HepG2 (cell line): ENCODE results near the gene IL1B. TPM values are rescaled to one million over a fixed set of nuclear protein-coding genes. Genes with fewer than 3 reads are reported as not detected.

ENCODE experiments used
- ATAC-seq: fragments of 200-7000 bp; cut with Tn5 transposase; 3 replicates; pipeline ENCODE4 v1.9.1; 2020; ENCODE audit warnings: mild to moderate bottlenecking, moderate library complexity
- BruUV-seq: library from RNA; stranded (reverse); fragments of 400-500 nt; replicated peaks from 2 replicates; lab custom pipeline; 2021; lab: Mats Ljungman, UMichigan
- CTCF ChIA-PET: fragments of 300-600 bp; formaldehyde crosslinking; extraction: SDS; loops from one replicate; lab custom pipeline; 2021; ENCODE audit warnings: low total read pairs, inconsistent platforms, low intra/inter-chr PET ratio; lab: Yijun Ruan, JAX
- POLR2A ChIA-PET: fragments of 350-600 bp; sonication (Branson Sonifier 250); formaldehyde crosslinking; loops from one replicate; lab custom pipeline; 2020; ENCODE audit warnings: antibody characterized with exemption, inconsistent platforms; lab: Yijun Ruan, JAX
- DNase-seq: peaks from one replicate; pipeline ENCODE4 v3.0.0-alpha.2; 2015; ENCODE audit warnings: low spot score
- FAIRE-seq: peaks from 3 replicates; lab custom pipeline; 2011; peaks lifted over from hg19 to GRCh38; lab: Jason Lieb, UNC
- H2AFZ ChIP-seq: one replicate; pipeline ENCODE4 v1.6.1; 2011; ENCODE audit warnings: low read length, inconsistent platforms
- H3K27ac ChIP-seq: fragments of 300-600 bp; 3 replicates; pipeline ENCODE4 v1.8.0; 2011; ENCODE audit warnings: mixed run types, mild to moderate bottlenecking, mixed read lengths, low read length, inconsistent platforms; ENCODE audit not compliant: insufficient read depth; ENCODE audit errors: extremely low read length
- H3K27me3 ChIP-seq, 2 experiments: fragments of 200-600 bp in 1 of 2; 2 replicates in 1 of 2; 3 replicates in 1 of 2; pipeline versions ENCODE4 v1.6.0 to v1.8.0; 2011; ENCODE audit warnings: low read length in 2 of 2, mild to moderate bottlenecking in 2 of 2, moderate library complexity in 2 of 2, inconsistent platforms in 1 of 2; ENCODE audit not compliant: insufficient read depth in 2 of 2, control insufficient read depth in 1 of 2
- H3K36me3 ChIP-seq, 2 experiments: fragments of 200-600 bp in 1 of 2; replicated peaks in 1 of 2; 2 replicates in 1 of 2; 3 replicates in 1 of 2; pipeline versions ENCODE4 v1.5.1 to v1.8.0; 2011; ENCODE audit warnings: low read length in 2 of 2, inconsistent platforms in 1 of 2; ENCODE audit not compliant: insufficient read depth in 2 of 2, control insufficient read depth in 1 of 2
- H3K4me1 ChIP-seq: 2 replicates; pipeline ENCODE4 v1.5.1; 2012; ENCODE audit warnings: low read length, inconsistent platforms; ENCODE audit not compliant: insufficient read depth
- H3K4me2 ChIP-seq: 2 replicates; pipeline ENCODE4 v1.6.0; 2011; ENCODE audit warnings: low read depth, low read length, inconsistent platforms
- H3K4me3 ChIP-seq, 3 experiments: fragments of 200-600 bp in 1 of 3; sonication (generic), shearing (Covaris generic) in 1 of 3; replicated peaks in 1 of 3; 2 replicates each; pipeline ENCODE4 v1.5.1; 2011 to 2016; ENCODE audit warnings: low read length in 3 of 3, inconsistent platforms in 2 of 3, low read depth in 2 of 3, mild to moderate bottlenecking in 2 of 3, control low read depth in 1 of 3, mixed read lengths in 1 of 3; ENCODE audit not compliant: insufficient read depth in 1 of 3
- H3K79me2 ChIP-seq: one replicate; pipeline ENCODE4 v1.6.1; 2011; ENCODE audit warnings: low read length, inconsistent platforms; ENCODE audit not compliant: insufficient read depth
- H3K9ac ChIP-seq: 2 replicates; pipeline ENCODE4 v1.6.0; 2011; ENCODE audit warnings: mild to moderate bottlenecking, low read depth, low read length, inconsistent platforms; ENCODE audit not compliant: insufficient read depth
- H3K9me3 ChIP-seq: 2 replicates; pipeline ENCODE4 v1.5.1; 2012; ENCODE audit warnings: mild to moderate bottlenecking, low read length
- H4K20me1 ChIP-seq: 2 replicates; pipeline ENCODE4 v1.6.0; 2011; ENCODE audit warnings: inconsistent platforms, mild to moderate bottlenecking, low read length, moderate library complexity; ENCODE audit not compliant: insufficient read depth
- ATAD3A ChIP-seq: sonication (generic); formaldehyde crosslinking; IDR thresholded peaks from 2 replicates; pipeline ENCODE4 v1.4.0; 2020; ENCODE audit warnings: missing genetic modification reagents
- DRAP1 ChIP-seq: IDR thresholded peaks from 2 replicates; pipeline ENCODE4 v1.6.1; 2016; ENCODE audit warnings: missing genetic modification reagents, missing compliant biosample characterization
- FLYWCH1 ChIP-seq: sonication (generic); formaldehyde crosslinking; IDR thresholded peaks from 2 replicates; pipeline ENCODE4 v1.8.1; 2023; ENCODE audit warnings: mild to moderate bottlenecking, missing genetic modification reagents
- HOXA7 ChIP-seq: sonication (generic); formaldehyde crosslinking; IDR thresholded peaks from 2 replicates; pipeline ENCODE4 v1.8.1; 2022; ENCODE audit warnings: mild to moderate bottlenecking, missing genetic modification reagents, moderate library complexity
- MED13 ChIP-seq: sonication (generic); formaldehyde crosslinking; IDR thresholded peaks from 2 replicates; pipeline ENCODE4 v1.5.0; 2020; ENCODE audit warnings: missing genetic modification reagents
- MTA3 ChIP-seq: sonication (generic); formaldehyde crosslinking; IDR thresholded peaks from 2 replicates; pipeline ENCODE4 v1.4.0; 2020; ENCODE audit warnings: missing genetic modification reagents
- MYNN ChIP-seq: sonication (generic); formaldehyde crosslinking; IDR thresholded peaks from 2 replicates; pipeline ENCODE4 v1.4.0; 2020; ENCODE audit warnings: mild to moderate bottlenecking, low read depth, missing genetic modification reagents
- REPIN1 ChIP-seq: sonication (generic); formaldehyde crosslinking; IDR thresholded peaks from 2 replicates; pipeline ENCODE4 v1.8.0; 2022; ENCODE audit warnings: missing genetic modification reagents, low read depth, mild to moderate bottlenecking, borderline replicate concordance
- SRSF4 ChIP-seq: fragments of 200-400 bp; formaldehyde crosslinking; IDR thresholded peaks from one replicate; pipeline ENCODE4 v1.6.1; 2018; ENCODE audit warnings: mild to moderate bottlenecking, low read depth, low read length, moderate library complexity; ENCODE audit not compliant: poor library complexity, severe bottlenecking
- TOE1 ChIP-seq: sonication (generic); formaldehyde crosslinking; IDR thresholded peaks from 2 replicates; pipeline ENCODE4 v1.4.0; 2020; ENCODE audit warnings: mild to moderate bottlenecking, missing genetic modification reagents
- ZNF724P ChIP-seq: sonication (generic); formaldehyde crosslinking; IDR thresholded peaks from 2 replicates; pipeline ENCODE4 v1.8.0; 2022; ENCODE audit warnings: missing genetic modification reagents, borderline replicate concordance
- WGBS: methylation state at CpG from one replicate; pipeline ENCODE4 v1.1.6; 2017; ENCODE audit warnings: low lambda C conversion rate; 5-methylcytosine and 5-hydroxymethylcytosine counted together
- in situ Hi-C: cut with HindIII; loops from 2 replicates; pipeline ENCODE4 v1.10.0; 2017; ENCODE audit warnings: low pct_unique_long_range_greater_than_20kb; ENCODE audit not compliant: extremely low pct_ligation_motif_present
- intact Hi-C: fragments of 100-400 bp; cut with micrococcal nuclease; formaldehyde crosslinking; loops from one replicate; pipeline ENCODE4 v1.10.0; 2022; ENCODE audit not compliant: unreplicated experiment
- polyA plus RNA-seq, 8 experiments: library from polyadenylated mRNA; depleted of rRNA in 3 of 8; stranded (reverse) in 7 of 8; unstranded in 1 of 8; fragments of >200 nt; fragmentation: Illumina TruSeq in 4 of 8; extraction: Trizol in 4 of 8; gene quantifications; 2 replicates each; pipeline versions ENCODE4 v1.2.1 to v1.2.3, GENCODE V29; 2011 to 2016; ENCODE audit warnings: low read depth in 4 of 8, missing spikeins in 1 of 8, mixed read lengths in 1 of 8; ENCODE audit not compliant: insufficient read depth in 1 of 8
- total RNA-seq, 5 experiments: library from RNA; depleted of rRNA; stranded (reverse); fragments of >200 nt; fragmentation: Illumina TruSeq; extraction: Trizol; gene quantifications; 2 replicates each; pipeline ENCODE4 v1.2.3, GENCODE V29; 2016; ENCODE audit warnings: low read depth in 1 of 5

IL1B gene
- total and polyA plus RNA-seq, 2 of the 13 experiments (the other 11 are each of a cell fraction or from before 2014, with no cell fraction given), result 0.18 TPM; not detected in 1

- ATAC-seq (peak; percentile 28; the same call in 2 of the 3 replicates), FAIRE-seq (no peak), DNase-seq (no peak)
- Histone ChIP-seq H3K27me3 (peaks cover 0 to 7% of the 10 kb centered on the region in 2 experiments; a peak in 2 of 5 replicates), H3K4me2 (peak overlapping the region; percentile 1; the same call in 1 of the 2 replicates), H3K9me3 (no peaks in the 10 kb centered on the region), H3K4me1 (peaks cover 25% of the 10 kb centered on the region), H3K27ac (no peak overlapping the region), H4K20me1 (no peaks in the 10 kb centered on the region), H3K36me3 (no peaks in the 10 kb centered on the region), H3K4me3 (no peak overlapping the region), H2AFZ (no peak overlapping the region), H3K79me2 (no peaks in the 10 kb centered on the region), H3K9ac (no peak overlapping the region)
- WGBS, result 32% methylated on average over 4 of the region's 4 CpGs
- intact Hi-C loops (loop anchor here (1.0 to 10.0 kb wide), 2 partner anchors 136 to 271 kb away; no protein-coding TSS in a partner anchor), in situ Hi-C loops (no loop called here)
- no peak for TF ChIP-seq DRAP1
- TF ChIP-seq MED13 (CRISPR knock-in tag), result no peak
- TF ChIP-seq SRSF4, result no peak
- TF ChIP-seq MTA3 (CRISPR knock-in tag), result no peak
- no peak for TF ChIP-seq ZNF724P (CRISPR knock-in tag)
- TF ChIP-seq MYNN (CRISPR knock-in tag), result no peak
- no peak for TF ChIP-seq ATAD3A
- TF ChIP-seq TOE1 (CRISPR knock-in tag), result no peak
- no peak for TF ChIP-seq REPIN1 (CRISPR knock-in tag)
- TF ChIP-seq FLYWCH1, result no peak
- no peak for TF ChIP-seq HOXA7 (CRISPR knock-in tag)
- CTCF ChIA-PET, result interaction anchor here (5.8 kb wide), 1 partner anchor 136 kb away, joined by 86 read pairs; no protein-coding TSS in a partner anchor
- BruUV-seq, result no TSS peak
- POLR2A ChIA-PET, result no interaction called here
Measured at GRCh38 chr2:112885506-112885902, 48.9 kb upstream of the IL1B start.
